Stimulated activated naive CD8-positive, alpha-beta T cell treated with anti-CD3 and anti-CD28 coated beads, Interleukin-15, amount 100 ng/mL, for 72 hours (primary cell): ENCODE data around the gene COL17A1.

ENCODE experiments used
- ATAC-seq: fragments of 150-1000 bp; cut with Tn5 transposase; 2 replicates; pipeline ENCODE4 v1.10.0; 2021; ENCODE audit warnings: mild to moderate bottlenecking, moderate library complexity
- DNase-seq, 2 donors: peaks; one replicate each; pipeline ENCODE4 v3.0.0; 2021 to 2022
- H3K27ac Mint-ChIP-seq, 2 donors: one replicate each; pipeline ENCODE4 v1.8.0; 2022; ENCODE audit warnings: mild to moderate bottlenecking in 2 of 2, mixed read lengths in 2 of 2, moderate library complexity in 2 of 2
- H3K27me3 Mint-ChIP-seq: one replicate; pipeline ENCODE4 v1.8.0; 2022; ENCODE audit warnings: mixed read lengths
- H3K4me1 Mint-ChIP-seq: one replicate; pipeline ENCODE4 v1.8.0; 2022; ENCODE audit warnings: mild to moderate bottlenecking, mixed read lengths
- H3K4me3 Mint-ChIP-seq, 2 donors: one replicate each; pipeline ENCODE4 v1.8.0; 2022; ENCODE audit warnings: mild to moderate bottlenecking in 2 of 2, mixed read lengths in 2 of 2, moderate library complexity in 1 of 2
- H3K9me3 Mint-ChIP-seq, 2 donors: one replicate each; pipeline ENCODE4 v1.8.0; 2022; ENCODE audit warnings: mixed read lengths in 2 of 2

COL17A1 gene

DNA sequence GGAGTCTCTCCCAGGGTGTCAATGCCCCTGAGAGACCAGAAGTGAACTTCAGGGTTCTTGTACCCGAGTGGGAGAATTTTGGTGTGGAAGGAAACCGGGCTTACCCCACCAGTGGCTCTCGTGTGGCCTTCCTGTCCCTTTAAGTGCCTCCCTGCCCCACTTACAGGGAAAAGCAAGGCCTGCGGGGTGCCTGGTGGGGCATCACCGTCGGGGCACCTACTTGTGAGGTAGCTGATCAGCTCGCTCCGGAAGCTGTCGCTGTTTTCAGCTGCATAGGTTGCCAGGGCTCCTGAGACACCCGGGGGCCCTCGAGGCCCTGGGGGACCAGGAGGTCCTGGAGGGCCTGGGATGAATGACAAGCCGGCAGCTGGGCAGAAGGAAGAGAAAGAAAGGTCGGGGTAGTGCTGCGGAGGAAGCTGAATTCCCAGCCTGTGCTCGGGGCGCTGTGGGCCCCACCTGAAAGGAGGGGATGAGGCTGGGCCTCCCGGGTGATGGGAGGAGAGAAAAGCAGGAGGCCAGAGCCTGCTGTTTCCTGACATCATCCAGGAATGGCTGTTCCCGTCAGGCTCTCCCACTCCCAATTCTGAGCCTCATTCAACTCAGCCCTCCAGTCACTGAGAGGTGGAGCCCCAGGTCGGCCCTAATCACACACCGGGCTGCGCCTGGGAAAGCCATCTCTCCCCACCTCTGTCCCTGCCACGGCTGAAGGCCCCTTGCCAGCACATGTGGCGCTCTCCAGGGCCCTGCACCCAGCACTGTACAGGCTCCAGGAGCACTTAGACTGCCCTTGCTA lies 51.1 kb downstream of the COL17A1 start:
- Mint-ChIP-seq H3K27me3 (no peaks in the 10 kb centered on the region), H3K27ac (no peak overlapping the region), H3K4me1 (no peaks in the 10 kb centered on the region), H3K4me3 (no peak overlapping the region), H3K9me3 (no peaks in the 10 kb centered on the region)
- no peak for DNase-seq
- ATAC-seq: peak; percentile 19

DNA sequence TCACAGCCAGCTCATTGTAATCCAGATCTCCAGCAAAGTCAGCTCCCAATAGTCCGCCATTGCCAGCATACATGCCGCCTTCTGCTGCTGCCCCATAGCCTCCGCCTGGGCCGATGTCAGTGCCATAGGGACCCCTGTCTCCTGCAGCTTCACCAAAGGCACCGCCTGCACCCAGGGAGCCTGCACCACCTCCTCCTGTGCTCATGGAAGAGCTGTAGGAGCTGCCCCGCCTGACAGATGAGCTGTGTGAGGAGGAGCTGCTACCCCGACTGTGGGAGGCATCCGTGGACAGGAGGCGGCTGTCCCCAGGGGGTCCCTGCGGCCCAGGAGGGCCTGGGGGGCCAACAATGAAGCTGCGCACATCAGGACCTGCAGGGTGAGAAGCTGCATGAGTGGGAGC lies 51.7 kb downstream of the COL17A1 start:
- no peaks in the 10 kb centered on the region for H3K27me3 Mint-ChIP-seq
- H3K27ac Mint-ChIP-seq: peak overlapping the region in 1 of 2 donors; percentile 81
- no peak for DNase-seq
- H3K4me3 Mint-ChIP-seq: no peak overlapping the region
- ATAC-seq: no peak
- H3K4me1 Mint-ChIP-seq: no peaks in the 10 kb centered on the region
- no peaks in the 10 kb centered on the region for H3K9me3 Mint-ChIP-seq

DNA sequence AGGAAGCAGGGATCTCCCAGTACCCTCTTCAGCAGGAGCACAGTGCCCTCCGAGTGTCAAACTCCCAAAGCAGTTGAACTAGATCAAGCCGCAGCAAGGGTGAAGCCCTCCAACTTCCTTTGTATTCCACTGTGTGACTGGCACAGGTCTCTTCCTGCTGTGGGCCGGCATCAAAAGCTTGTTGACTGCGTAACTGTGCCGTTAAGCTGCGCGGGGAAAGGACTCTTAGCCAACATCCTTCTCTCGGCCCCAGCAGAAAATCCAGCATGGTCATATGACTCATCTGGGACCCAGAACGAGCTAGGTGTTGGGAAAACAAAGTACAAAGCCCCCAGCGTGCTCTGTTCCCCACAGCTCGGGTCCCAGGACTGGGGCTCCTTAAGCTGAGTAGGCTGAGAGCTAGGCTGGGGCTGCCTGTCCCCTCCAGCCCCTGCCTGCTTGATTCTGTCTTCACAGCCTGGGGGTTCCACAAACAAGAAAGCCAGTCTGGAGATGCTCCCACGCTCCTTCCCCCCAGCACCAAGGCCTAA lies 52.2 kb downstream of the COL17A1 start:
- no peaks in the 10 kb centered on the region for H3K4me1 Mint-ChIP-seq
- no peaks in the 10 kb centered on the region for H3K27me3 Mint-ChIP-seq
- DNase-seq (no peak), ATAC-seq (no peak)
- H3K4me3 Mint-ChIP-seq: no peak overlapping the region
- H3K9me3 Mint-ChIP-seq: no peaks in the 10 kb centered on the region
- H3K27ac Mint-ChIP-seq: peak overlapping the region in 1 of 2 donors; percentile 81

DNA sequence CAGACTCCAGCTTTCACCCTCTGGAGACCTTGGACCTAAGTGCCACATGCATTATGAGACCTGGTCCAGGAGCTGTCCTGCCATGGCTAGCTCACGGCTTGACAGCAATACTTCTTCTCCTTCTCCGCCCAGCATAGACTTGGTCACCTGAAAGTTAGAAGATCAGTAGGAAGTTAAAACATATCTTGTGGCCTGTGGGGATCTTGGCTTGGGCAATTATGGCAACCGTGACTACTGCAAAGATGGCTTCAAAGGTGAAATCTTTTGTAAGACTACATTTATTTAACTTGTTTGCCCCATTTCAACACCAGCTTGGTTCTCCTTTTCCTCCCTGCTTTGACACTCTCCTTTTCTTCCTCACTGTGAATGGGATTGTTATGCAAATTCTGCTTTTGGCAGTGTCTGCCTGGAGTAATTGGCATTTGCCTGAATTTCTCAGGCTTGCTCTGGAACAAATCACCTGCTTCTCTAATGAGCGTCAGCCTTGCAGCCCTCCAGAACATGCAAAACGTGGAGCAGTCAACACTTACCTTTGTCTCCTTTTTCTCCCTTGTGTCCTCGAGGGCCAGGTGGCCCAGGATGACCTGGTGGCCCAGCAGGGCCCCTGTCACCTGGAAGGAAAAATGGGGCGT lies 53.4 kb downstream of the COL17A1 start:
- H3K4me1 Mint-ChIP-seq: no peaks in the 10 kb centered on the region
- H3K27ac Mint-ChIP-seq: peak overlapping the region in 1 of 2 donors; percentile 39
- H3K27me3 Mint-ChIP-seq: no peaks in the 10 kb centered on the region
- H3K9me3 Mint-ChIP-seq: no peaks in the 10 kb centered on the region
- DNase-seq (no peak), ATAC-seq (no peak)
- H3K4me3 Mint-ChIP-seq: no peak overlapping the region

DNA sequence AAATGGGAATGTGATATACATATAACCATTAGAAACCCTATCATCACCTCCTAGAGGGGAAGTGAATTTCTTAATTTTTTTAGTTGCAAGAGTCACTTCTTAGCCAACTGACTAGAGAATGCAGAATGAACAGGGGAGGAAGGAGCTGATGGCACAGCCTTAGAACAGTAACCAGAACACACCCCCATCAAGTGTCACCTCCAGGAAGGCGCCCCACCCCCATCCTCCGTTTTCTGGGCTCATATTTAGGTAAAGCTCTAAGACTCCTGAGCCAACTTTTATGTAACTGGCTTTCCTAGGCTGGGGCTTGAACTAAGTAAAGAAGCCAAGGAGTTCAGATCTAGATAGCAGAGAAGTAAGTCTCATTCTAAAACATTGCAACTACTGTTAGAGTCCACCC lies 54.0 kb downstream of the COL17A1 start:
- no peak overlapping the region for H3K27ac Mint-ChIP-seq

DNA sequence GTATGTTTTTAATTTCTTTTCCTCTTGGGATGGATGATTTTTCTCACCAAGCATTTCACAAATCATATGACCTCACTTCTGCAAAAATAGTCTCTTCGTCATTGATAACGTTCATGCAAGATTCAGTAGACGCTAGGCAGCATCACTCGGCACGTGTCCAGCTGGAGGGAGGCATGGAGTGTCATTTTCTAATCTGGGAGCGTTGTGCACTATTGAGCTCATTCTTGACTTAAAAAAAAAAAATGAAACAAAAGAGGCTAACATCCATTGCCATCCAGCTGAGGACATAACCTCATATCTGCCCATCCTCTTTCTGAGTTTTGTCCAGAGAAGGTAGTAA lies 56.2 kb downstream of the COL17A1 start:
- DNase-seq (no peak), ATAC-seq (no peak)
- Mint-ChIP-seq H3K4me1 (no peaks in the 10 kb centered on the region), H3K27me3 (no peaks in the 10 kb centered on the region), H3K27ac (no peak overlapping the region), H3K9me3 (no peaks in the 10 kb centered on the region), H3K4me3 (no peak overlapping the region)

More for the DNA sequence above, 54.0 kb downstream of the COL17A1 start:
- H3K4me1 Mint-ChIP-seq: no peaks in the 10 kb centered on the region
- no peaks in the 10 kb centered on the region for H3K27me3 Mint-ChIP-seq
- H3K9me3 Mint-ChIP-seq: no peaks in the 10 kb centered on the region
- H3K4me3 Mint-ChIP-seq: no peak overlapping the region
- DNase-seq (no peak), ATAC-seq (no peak)

DNA sequence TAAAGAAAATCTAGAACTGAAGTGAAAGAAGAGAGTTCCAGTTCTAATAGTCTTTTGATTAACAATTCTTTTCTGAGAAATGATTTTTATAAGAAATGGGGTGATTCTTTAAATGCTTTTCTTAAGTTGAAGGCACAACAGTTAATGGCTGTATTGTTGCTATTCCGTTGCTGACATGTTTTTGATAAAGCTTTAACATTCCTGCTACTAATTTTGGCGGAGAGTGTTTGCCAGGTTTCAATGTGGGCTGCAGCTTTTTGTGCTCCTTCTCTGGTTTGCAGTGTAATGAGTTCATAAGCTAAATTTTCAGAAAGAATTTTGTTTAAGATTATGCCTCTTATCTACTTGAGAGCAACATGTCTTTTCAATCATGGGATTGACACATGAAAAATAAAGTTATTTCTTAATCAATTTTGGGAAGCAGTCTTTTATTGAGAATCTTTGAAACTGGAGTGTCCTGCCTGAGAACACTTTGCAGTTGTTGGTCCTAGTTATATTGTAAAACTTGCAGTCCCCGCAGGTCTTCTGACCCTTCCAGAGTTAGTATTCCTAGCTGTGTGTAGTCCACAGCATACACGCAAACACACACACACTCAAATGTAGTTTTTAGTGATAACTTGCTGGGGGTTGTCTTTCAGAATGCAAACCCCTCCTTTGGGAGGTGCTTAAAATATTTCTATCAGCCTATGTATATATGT lies 56.7 kb downstream of the COL17A1 start:
- Mint-ChIP-seq H3K9me3 (no peaks in the 10 kb centered on the region), H3K4me1 (no peaks in the 10 kb centered on the region), H3K4me3 (no peak overlapping the region), H3K27ac (no peak overlapping the region), H3K27me3 (no peaks in the 10 kb centered on the region)
- ATAC-seq (no peak), DNase-seq (no peak)

DNA sequence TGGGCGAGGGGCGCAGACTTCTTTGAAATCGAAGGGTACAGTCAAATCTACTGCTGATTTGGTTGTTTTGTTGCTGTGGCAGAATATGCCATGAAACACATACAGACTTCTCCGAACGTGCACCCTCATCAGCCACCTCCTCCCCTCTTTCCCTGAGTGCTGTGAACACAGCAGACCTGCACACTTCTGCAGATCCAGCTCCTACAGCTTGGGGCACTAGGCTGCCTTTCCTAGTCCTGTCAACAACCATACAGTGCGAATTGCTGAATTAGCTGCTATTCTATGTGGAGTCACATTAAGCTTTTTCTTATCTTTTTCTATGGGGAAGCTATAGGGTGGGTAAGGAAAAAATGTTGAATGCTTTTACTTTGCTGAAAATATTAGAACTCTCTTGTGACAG lies 57.5 kb downstream of the COL17A1 start:
- no peaks in the 10 kb centered on the region for H3K27me3 Mint-ChIP-seq
- no peaks in the 10 kb centered on the region for H3K9me3 Mint-ChIP-seq
- H3K27ac Mint-ChIP-seq: peak overlapping the region in 1 of 2 donors; percentile 5
- no peak overlapping the region for H3K4me3 Mint-ChIP-seq
- no peaks in the 10 kb centered on the region for H3K4me1 Mint-ChIP-seq
- ATAC-seq: peak; percentile 70
- DNase-seq: no peak

DNA sequence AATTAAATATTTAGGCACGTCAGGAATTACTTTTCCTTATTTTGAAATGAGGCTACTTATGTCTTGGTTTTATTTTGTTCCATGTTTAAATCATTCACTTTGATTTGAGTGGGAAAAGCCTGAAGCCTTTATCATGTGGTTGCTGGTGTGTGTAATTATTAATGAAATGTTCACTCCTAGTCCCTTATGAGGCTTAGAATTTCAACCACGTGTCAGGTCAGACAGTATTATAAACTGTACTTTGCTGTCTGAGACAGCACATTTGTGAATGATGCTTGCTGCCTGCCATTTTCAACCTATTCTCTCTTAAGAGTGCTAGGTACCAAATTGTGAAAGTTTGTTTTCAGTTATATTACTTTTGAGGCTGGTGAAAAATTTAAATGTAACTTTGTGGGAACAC lies 58.9 kb downstream of the COL17A1 start:
- H3K4me1 Mint-ChIP-seq: no peaks in the 10 kb centered on the region
- no peaks in the 10 kb centered on the region for H3K27me3 Mint-ChIP-seq
- no peaks in the 10 kb centered on the region for H3K9me3 Mint-ChIP-seq
- H3K4me3 Mint-ChIP-seq: no peak overlapping the region
- no peak for ATAC-seq
- no peak overlapping the region for H3K27ac Mint-ChIP-seq
- DNase-seq: no peak

DNA sequence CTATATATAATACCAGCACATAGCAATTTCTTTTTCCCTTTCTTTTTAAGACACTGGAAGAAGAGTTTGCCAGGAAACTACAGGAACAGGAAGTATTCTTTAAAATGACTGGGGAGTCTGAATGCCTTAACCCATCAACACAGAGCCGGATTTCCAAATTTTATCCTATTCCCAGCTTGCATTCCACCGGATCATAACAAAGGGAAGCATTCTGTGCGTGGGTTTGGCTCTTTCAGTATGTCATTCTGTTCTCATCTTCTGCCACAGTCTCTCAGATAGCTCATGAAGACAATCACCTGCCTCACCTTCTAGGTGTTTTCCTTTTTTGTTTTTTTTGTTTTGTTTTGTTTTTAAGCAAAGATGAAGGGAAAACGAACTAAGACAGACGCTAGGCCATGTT lies 60.2 kb downstream of the COL17A1 start:
- DNase-seq (no peak), ATAC-seq (no peak)
- no peak overlapping the region for H3K4me3 Mint-ChIP-seq
- no peaks in the 10 kb centered on the region for H3K9me3 Mint-ChIP-seq
- H3K27me3 Mint-ChIP-seq: no peaks in the 10 kb centered on the region
- no peak overlapping the region for H3K27ac Mint-ChIP-seq
- no peaks in the 10 kb centered on the region for H3K4me1 Mint-ChIP-seq

DNA sequence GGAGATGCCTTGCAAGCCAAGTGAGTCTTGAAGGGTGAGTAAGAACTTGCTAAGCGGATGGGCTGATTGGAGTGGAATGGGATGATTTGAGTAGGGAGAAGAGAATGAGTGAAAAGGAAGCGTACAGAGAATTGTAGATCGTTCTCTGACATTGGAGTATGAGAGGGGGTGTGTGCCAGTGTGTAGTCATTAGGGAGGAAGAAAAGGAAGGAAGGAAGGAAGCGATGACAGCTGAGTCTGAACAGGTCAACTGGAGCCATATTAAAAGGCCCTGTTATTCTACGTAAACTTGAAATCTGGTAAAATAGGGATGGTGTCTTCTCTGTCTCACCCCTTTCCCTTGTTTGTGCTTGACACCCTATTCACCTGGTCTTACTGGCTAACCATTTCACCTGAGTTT lies 63.7 kb downstream of the COL17A1 start:
- Mint-ChIP-seq H3K27ac (peak overlapping the region in 1 of 2 donors; percentile 2), H3K27me3 (no peaks in the 10 kb centered on the region), H3K4me3 (no peak overlapping the region), H3K4me1 (peaks cover 6% of the 10 kb centered on the region), H3K9me3 (no peaks in the 10 kb centered on the region)
- DNase-seq (no peak), ATAC-seq (no peak)

DNA sequence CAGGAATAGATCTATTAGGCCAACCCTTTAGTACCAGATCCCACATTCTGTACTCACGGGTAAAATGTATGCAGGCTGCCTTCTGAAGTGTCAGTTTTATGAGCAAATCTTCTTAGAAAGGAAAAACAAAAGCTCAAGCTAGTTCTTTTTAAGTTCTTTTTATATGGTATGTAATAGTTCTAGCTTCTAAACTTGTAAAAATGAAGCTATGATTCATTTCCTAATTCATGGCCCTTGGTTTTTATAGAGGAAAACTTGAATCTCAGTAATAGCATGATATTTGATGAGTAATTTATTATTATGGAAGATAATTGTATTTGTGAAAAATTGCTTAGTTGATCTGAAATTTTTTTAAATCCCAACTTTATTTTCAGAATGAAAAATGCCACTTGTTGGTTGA lies 64.4 kb downstream of the COL17A1 start:
- Mint-ChIP-seq H3K4me1 (peaks cover 6% of the 10 kb centered on the region), H3K4me3 (no peak overlapping the region), H3K9me3 (no peaks in the 10 kb centered on the region), H3K27me3 (no peaks in the 10 kb centered on the region), H3K27ac (no peak overlapping the region)
- no peak for ATAC-seq
- DNase-seq: no peak

DNA sequence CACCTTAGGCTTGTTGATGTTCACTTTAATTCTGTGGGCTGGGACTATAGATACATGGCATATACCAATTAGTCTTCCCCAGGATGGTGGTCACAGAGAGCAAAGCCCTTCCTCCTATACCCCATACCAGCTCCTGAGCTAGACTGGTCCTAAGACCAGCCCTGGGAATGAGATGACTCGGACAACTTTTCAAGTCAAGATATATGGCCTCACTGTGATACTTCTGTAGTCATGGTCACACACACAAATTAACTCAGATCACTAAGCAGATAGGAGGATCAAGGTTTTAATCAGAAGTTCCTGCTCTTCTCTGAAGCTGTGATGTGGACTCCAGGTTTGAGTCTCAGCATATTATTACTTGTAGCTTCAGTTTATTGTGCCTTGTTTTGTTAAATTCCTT lies 65.7 kb downstream of the COL17A1 start:
- Mint-ChIP-seq H3K27ac (peak overlapping the region in 1 of 2 donors; percentile 42), H3K4me1 (peaks cover 6% of the 10 kb centered on the region), H3K27me3 (no peaks in the 10 kb centered on the region), H3K9me3 (no peaks in the 10 kb centered on the region), H3K4me3 (no peak overlapping the region)
- no peak for ATAC-seq
- DNase-seq: no peak

DNA sequence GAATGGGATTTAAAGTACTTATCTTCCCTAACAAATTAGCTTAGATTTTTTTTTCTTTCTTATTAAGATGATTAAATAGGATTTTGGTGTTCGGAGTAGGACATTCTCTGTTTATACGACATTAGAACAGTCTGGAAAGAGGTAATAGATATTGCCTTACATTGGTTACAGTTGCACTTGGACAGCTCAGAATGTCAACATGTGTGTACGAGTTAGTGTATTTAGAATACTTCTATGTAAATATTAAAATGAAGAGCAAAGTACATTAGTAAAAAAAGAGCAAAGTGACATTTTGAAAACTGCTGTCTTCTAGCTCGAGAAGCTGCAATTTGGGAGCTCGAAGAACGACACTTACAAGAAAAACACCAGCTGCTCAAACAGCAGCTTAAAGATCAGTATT lies 67.2 kb downstream of the COL17A1 start:
- H3K27me3 Mint-ChIP-seq: no peaks in the 10 kb centered on the region
- H3K4me3 Mint-ChIP-seq: no peak overlapping the region
- DNase-seq (no peak), ATAC-seq (no peak)
- H3K4me1 Mint-ChIP-seq: peaks cover 6% of the 10 kb centered on the region
- H3K27ac Mint-ChIP-seq: no peak overlapping the region
- H3K9me3 Mint-ChIP-seq: no peaks in the 10 kb centered on the region

DNA sequence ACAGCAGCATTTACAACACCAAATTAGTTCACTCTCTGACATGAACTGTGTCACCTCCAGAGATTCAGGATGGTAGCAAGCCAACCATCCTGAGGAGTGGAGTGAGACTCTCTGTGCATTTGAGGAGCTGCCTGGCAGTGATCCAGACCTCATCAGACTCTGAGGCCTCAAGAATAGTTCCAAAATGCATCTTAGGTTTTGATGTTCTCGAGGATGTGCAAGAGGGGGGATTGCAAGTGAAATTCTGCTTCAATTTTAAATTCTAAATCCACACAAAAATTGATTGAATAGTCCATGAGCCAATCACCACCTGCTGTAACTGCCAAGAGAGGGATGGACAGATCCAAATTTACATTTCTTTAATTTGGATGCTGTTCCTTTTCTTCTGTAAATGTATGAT lies 69.0 kb downstream of the COL17A1 start:
- H3K4me1 Mint-ChIP-seq: peaks cover 6% of the 10 kb centered on the region
- no peak overlapping the region for H3K4me3 Mint-ChIP-seq
- ATAC-seq (no peak), DNase-seq (no peak)
- H3K27me3 Mint-ChIP-seq: no peaks in the 10 kb centered on the region
- H3K9me3 Mint-ChIP-seq: no peaks in the 10 kb centered on the region
- H3K27ac Mint-ChIP-seq: no peak overlapping the region

DNA sequence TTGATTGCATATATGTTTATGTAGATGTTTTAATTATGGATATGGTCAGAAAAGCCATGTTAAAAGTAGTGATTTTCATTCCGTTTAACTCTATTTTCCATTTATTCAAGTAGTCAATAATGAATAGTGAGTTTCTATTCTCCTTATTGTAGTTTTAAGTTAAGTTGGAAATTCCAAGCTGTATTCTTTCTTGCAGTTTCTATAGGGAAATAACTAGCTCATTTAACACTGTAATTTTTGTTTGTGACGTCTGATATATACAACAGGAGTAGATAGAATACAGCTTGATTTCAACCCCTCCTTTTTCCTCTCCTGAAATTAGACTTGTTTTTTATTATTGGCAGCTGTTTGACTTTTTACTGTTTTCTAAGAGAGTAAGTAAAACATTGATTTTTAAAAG lies 71.5 kb downstream of the COL17A1 start:
- DNase-seq: no peak
- no peak overlapping the region for H3K27ac Mint-ChIP-seq
- H3K4me3 Mint-ChIP-seq: no peak overlapping the region
- ATAC-seq: no peak
- H3K9me3 Mint-ChIP-seq: no peaks in the 10 kb centered on the region
- peaks cover 6% of the 10 kb centered on the region for H3K4me1 Mint-ChIP-seq
- H3K27me3 Mint-ChIP-seq: no peaks in the 10 kb centered on the region
